Cerebellar nuclear complex (tissue), 1 donor: ENCODE results near the gene IQSEC1.

Experiments used
- DNase-seq, 2 experiments: peaks; one replicate each; lab custom pipeline; 2025; lab: John Stamatoyannopoulos, UW

The IQSEC1 gene

DNA sequence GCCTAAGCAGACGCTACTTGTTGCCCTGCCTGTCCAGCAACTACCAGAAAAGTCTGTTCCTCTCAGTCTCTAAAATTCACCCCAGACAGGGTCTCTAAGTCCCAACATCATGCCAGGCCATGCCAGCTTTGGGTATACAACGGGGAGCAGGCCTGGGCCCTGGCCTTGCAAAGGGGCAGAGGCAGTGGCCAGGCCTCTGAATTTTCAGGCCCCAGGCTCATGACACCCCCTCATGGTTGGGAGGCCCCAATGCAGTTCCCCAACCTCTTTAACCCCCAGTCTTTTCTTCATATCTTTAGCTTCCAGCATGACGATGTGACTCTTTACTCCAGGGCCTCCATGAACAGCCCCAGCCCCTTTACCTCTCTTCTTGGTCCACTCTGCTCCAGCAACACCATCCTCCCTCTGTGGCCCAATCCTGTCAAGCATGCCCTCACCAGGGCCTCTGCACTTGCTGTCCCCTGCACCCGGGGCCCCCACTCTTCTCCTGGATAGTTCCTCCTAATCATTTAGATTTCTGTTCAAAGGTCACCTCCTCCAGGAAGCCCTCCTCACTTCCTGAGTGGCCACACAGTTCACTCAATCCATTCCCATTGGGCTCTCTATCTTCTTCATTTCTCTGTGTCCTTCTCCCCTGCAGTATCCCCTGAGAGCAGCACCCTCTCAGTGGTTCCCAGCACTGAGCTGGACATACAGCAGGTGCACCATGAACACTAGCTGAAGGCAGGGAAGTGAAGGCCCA lies 4.8 kb downstream of the IQSEC1 start:
- no peak for DNase-seq

DNA sequence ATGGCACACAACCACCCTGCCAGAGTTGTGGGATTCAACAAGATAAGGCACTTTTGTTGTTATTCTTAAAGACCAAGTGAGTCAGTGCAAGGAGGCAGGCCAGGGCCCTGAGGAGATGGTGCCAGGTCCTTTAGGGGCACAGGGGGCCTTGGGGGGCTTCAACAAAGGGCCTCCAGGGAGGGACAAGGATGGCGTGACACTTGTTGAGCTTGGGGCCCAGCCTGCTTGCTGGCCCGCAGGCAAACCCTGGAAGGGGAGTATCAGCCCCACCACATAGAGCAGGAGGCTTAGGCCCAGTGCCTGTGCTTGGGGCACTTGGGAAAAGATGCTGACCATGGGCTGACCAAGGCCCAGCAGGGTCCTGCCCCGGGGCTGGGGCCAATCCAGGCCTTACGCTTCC lies 5.5 kb downstream of the IQSEC1 start:
- DNase-seq, result no peak

DNA sequence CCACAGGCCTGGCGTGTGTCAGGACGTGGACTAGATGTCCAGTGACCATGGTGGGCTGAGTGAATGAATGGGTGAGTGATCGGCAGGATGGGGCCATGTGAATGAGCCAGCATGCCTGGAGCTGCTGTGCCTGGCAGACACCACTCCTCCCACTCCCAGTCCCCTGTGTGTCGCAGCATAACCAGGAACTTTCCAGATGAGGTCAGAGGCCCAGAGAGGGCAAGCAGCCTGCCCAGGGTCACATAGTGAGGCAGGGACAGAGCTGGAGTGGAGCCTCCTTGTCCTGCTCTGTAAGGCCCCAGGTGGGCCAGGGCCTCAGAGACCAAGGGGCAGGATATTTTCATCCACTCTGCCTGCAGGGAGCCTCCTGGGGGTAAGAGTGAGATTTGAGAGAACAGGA lies 6.4 kb downstream of the IQSEC1 start:
- DNase-seq, result no peak

DNA sequence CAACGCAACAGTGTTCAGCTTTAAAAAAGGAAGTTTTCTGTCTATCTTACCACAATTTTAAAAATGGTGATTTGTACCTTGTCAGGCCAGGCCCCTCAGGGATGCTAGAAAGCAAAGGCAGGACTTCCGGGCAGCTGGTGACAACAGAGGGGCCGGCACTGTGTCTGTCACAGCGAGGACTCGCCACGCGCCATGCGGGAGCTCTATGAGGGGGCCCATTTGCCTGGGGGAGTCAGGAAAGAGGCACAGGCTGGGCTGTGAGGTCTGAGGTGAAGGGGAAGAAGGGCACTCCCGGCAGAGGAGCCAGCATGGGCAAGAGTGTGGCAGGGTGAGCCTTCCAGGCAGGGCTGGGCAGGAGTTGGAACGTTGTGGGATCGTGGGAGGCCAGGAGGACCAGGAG lies 7.0 kb downstream of the IQSEC1 start:
- no peak for DNase-seq

DNA sequence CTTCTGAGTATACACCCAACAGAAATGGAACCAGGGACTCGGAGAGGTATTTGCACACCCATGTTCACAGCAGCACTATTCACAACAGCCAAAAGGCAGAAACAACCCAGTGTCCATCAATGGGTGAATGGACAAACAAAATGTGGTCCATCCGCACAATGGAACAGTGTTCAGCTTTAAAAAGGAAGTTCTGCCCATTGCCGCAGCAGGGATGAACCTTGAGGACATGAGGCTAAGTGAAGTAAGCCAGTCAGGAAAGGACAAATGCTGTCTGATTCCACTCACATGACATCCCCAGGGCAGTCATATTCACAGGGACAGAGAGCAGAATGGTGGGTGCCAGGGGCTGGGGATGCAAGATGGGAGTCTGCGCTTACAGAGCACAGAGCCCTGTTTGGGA lies 7.5 kb downstream of the IQSEC1 start:
- DNase-seq, result no peak

DNA sequence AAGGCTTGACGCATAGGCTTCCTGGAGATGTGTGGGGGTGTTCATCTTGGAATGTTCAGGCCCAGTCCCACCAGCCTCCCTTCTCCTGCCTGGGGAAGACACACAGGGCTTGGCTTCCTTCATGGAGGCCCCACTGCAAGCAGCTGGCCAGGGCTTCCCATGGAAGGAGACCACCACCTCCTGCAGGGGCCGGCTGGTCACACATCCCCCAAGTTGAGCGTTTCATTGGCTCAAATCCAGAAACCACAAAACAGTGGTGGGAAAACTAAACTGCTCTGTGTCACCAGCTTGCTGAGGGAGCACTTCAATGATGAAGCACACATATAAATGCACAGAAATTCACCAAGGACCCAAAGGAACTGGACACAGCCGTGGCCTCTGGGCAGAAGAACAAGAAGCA lies 8.3 kb downstream of the IQSEC1 start:
- no peak for DNase-seq

DNA sequence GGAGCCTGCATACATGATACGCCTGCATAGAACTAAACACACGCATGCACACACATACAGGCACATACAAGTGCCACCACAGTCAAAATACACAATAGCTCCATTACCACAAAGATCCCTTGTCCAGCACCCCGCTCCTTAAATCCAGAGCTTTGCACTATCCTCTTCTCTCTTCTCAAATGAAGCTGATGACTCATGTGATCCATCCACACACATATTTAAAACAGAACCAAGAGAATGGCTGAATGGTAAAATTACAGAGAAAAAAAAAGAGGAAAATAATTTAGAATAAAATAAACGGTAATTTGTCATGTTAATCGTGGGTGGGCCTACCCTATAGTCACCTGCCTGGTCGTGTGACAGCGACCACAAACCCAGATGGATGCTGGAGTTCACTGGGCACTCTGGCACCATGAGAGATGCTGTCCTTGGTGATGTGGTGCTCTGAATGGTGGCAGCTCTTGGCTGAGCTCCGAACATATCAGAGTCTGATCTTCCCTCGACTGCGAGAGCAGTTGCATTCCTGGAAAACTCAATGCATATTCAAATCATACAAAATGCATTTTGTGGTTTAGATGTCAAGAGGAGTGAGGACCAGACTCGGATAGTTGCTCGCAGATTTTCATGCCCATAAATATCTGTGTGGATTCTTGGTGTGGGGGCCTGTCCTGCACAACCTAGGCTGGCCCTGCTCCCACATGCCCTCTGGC lies 8.9 kb downstream of the IQSEC1 start:
- DNase-seq, result no peak

DNA sequence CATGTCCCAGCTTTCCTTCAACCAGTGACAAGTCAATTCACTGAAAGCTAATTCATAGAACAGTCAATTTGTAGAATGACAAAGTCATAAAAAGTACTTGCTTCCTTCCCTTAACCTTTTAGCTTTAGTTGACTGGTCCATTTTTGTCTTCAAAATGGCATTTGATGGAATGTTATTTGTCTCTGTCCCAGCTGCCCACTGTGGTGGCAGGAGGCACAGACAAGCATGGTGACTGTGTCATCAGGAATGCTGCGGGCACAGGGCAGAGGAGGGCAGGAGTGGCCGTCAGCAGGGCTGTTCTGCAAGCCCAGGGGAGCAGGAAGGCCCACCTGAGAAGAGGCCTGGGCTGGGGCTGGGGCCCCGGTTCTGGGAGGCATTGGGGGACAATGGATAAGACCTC lies 10.0 kb downstream of the IQSEC1 start:
- no peak for DNase-seq

DNA sequence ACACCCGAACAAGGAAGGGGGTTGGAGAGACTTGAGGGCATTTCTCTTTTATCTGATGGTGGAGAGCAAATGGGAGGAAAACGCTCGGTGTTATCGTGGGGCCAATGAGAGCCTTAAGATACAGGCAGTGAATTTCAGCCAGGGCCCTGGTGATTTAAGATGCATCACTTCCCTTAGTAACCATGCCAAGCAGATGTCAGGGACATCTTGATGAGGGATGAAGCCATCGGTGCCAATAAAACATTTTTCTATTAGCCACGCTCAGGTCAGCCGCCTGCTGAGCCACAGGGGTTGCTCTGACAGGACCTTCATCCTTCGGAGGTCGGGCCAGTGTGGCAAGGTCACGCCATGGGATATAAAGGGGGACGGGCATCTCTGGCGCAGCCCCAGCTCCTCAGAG lies 10.6 kb downstream of the IQSEC1 start:
- no peak for DNase-seq

DNA sequence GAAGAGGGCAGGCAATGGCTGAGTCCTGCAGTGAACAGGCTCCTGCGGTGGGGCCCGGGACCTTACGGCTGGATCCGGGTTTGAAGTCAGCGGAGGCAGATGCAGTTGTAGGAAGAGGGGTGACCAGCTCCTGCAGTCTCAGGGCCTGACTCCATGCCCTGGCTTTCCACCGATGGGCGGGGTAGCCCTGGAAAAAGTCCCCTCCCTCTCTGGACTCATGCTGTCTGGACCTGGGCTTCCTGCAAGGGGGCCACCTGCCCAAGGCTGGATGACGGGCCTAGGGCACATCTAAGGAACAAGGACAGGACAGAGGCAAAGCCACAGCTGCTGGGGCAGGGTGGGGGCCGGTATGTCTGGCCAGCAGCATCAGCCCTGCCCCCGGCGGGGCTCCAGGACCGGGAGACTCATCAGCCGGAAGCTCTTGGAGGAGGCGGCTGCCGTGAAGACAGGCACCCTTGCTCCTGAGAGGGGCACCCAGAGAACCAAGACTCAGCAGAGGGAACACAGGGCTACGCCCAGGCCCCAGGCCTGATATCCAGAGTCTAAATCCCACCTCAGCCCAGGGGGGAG lies 12.8 kb downstream of the IQSEC1 start:
- DNase-seq, result no peak

DNA sequence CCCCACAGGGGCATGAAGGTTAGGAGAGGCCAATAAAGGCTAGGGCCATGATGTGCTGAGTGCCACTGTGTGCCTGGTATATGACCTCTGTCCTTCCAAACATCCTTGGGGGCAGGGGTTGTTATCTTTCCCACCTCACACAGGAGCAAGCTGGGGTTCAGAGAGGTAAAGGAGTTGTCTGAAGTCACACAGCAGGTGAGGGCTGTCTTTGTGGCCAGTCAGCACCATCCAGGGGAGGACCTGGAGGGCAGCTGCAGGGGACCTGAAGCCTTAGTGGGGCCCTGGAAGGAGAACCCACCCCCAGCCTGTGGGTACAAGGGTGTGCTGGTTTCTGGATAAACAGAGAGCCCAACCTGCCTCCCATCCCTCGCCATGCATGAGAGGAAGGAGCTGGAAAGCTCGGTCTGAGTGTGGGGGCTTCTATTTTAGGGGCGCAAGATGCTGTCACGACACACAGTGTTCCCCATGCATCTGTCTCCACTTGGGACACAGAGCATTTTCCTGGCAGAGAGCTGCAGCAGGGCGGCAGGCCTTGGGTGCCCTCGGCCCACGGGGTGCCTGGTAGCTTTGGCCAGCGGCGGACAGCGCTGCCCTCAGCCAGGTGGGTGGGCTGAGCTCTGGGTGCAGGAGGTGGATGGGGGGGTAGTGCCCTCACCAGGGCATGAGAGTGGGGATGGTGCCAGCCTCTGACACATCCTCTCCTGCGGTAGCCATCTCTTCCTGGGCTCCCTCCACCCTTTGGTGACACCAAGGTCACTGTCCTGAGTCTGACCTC lies 14.7 kb downstream of the IQSEC1 start:
- DNase-seq, result no peak

DNA sequence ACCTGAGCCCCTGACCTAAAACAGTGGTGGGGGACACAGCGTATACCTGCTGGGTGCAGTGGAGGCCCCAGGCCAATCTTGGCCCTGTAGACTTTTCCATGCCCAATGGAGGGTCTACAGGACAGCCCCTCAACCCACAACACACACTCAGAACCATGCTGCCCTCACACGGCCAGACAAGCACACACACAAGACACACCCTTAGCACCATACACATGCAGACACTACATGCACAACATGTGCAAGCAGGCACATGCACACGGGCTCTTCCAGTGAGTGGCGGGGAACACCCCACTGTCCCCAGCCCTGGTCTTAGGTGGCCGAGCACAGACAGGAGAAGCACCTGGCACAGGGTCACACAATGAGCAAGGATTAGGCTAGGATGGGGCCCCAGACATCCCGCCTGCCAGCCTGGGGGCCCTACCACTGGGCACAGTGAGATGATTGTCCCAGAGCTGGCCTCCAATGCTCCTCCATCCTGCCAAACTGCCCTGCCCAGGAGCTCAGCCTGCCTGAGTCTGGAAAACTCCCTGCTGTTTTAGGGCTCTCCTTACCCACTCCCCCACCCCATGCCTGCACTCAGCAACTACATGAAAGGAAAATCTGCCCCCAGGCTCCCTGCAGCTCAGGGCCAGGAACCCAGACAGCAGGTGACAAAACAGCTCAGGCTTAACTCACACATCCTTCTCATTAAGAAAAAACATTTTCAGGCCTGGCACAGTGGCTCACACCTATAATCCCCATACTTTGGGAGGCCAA lies 15.8 kb downstream of the IQSEC1 start:
- no peak for DNase-seq

DNA sequence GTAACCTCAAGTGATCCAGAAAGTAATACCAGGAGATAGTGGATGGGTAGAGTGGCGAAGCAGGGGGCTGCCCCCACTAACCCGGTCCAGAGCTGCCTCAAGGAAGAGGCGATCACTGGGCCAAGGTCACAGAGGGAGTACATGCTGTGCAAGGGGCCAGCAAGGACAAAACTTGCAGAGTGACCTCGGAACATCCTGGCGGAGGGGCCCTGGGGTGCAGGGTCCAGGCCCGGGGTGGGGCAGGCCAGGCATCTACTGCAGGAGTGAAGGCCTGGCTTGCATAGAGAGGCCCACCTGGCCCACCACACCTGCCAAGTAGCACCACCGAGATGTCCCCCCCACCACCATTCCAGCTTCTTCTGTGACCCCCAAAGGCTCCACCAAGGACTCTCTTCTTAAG lies 17.6 kb downstream of the IQSEC1 start:
- no peak for DNase-seq

DNA sequence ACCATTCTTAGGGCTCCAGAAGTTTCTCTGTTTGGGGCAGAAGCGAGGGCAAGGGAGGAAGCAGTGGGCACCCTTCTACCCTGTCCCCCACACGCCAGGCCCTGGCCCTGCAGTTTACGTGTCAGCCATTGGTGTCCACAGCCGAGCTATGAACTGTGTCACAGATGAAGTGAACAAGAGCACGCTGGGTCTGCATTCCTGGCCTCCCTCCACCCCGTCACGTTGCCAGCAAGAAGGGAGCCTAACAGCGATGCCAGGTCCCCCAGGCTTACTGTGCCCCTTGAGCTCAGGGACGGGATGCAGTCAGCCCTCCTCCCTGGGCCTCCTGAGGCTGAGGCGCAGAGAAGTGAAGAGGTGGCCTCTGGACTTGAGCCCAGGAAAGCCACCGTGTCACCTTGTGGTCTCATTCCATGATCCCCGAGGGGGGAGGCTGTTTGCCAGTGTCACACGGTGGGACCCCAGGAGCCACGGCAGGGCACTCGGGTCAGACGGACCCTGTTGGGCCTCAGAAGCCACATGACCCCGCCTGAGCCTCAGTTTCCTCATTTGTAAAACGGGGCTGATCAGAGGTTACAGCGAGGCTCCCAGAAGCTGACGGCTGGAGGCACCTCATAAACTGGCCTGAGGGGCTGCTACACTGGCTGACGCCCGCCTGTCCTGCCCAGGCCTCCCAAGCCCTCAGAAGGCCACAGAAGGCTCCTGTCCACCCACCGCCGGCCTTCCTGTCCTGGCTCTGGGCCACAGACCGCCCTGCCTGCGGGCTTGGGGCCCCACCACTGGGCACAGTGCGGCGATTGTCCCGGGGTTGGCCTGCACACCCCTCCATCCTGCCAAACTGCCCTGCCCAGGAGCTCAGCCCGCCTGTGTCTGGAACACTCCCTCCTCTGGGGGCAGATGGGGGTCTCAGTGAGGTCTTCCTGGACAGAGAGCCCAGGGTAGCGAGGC lies 18.6 kb downstream of the IQSEC1 start:
- no peak for DNase-seq

DNA sequence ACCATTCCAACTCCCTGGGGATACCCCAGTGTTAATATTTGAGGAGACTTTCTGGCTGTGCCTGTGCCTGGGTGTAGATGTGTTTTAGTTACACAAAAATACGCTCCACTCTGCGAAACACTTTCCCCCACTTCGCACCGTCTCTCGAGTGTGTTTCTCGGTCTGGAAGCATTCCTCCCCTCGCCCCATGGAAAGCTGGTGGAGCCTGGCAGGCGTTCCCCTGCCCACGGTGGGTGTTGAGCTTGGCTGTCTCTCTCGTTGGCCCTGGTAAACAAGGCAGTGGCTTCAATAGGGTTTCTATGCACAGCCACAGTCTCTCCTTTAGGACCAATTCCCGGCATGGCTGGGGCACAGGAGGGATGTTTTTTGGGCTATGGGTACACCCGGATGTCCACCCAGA lies 19.3 kb downstream of the IQSEC1 start:
- no peak for DNase-seq

DNA sequence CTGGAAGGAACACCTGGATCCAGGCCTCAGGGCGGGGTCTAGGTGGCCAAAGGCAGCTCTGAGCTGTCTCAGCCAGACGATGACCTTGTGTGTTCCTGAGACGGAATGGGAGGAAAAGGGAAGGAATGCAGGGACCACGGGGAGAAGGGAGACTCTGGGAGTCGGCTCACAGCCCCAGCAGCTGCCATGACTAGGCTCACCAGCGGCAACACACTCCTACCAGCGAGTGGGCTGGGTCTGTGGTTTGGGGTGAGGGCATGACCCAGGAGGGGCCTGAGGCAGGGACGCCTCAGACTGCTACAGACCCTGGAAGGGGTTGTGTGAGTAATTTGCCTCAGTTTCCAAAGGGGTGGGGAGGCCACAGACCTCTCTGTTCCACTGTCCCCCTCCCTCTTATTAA lies 19.8 kb downstream of the IQSEC1 start:
- DNase-seq, result no peak

DNA sequence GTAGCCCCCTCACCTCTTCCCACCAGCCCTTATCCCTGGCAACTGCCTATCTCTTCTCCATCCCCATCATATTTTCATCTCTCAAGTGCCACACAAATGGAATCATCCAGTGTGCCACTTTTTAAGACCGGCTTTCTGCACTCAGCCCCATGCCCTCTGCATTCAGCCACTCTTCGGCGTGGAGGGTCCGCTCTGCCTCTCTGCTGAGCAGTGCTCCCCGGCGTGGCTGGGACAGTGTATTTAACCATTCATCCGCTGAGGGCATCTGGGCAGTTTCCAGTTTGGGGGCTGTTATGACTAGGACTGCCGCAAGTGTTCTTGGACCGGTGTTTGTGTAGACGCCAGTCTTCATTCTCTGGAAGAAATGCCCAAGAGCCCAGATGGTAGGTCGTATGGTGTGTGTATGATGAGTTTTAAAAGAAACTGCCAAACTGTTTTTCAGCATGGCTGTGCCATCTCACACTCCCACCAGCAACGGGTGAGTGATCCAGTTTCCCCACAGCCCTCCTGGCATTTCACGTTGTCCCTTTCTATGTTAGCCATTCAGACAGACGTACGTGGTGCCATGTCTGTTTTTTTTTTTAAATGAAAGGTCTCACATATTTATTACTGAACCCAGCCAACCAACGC lies 20.9 kb downstream of the IQSEC1 start:
- DNase-seq, result no peak

DNA sequence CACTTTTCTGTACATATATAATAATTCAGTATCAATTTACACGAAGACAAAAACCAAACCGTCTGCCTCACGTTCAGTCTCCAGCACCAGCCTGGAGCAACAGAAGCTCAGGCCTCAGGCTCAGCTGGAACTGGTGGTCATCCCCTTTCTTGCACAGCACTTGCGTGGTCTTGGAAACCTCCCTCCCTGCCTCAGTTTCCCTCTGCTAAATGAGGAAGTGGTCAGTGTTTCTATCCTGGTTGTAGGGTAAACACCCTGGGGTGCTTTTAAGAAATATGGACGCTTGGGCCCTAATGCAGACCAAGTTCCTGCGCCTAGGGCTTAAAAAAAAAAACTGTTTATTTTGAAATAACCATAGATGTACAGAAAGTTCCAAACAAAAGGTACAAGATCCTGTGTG lies 21.6 kb downstream of the IQSEC1 start:
- no peak for DNase-seq

DNA sequence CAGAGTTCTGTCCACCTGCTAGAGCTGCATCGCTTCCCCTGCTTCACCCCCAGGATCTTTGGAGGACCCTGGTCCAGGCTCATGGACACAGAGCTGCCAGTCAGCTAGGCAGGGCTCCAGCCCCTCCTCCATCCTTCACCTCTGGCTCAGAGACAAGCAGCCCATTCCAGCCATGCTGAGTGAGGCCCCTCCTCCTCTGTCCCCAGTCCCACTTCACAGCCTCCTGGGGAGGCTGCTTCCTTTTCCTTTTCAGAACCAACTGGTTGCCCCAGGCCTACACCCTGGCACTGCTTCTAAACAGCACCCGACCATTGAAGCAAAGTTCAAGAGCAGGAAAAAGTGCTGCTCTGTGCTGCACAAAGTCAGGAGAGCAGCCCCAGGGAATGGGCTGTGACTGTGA lies 22.2 kb downstream of the IQSEC1 start:
- DNase-seq, result no peak

DNA sequence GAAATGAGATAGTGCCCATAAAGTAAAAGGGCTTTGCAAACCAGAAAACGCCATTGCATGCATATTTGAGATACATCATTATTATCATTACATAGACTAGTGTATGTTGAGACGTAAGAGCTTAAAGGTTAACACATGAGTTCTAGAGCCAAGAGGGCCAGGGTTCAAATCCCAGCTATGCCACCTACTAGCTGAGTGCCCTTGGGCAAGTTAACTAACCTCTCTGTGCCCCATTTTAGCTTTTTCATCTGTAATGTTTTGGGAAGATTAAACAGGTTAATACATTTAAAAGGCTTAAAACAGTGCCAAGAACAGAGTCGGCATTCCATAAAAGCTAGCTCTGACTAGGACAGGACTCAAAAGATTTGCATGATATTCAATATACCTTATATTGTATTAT lies 22.8 kb downstream of the IQSEC1 start:
- DNase-seq, result no peak
